AG08395 (cell line): Measurements from ENCODE around the gene NBAS.

Experiments used
- DNase-seq: peaks from one replicate; pipeline ENCODE4 v3.0.0; 2012; ENCODE audit warnings: mixed read lengths, low spot score

NBAS gene

GRCh38 chr2:15560988-15561573, at the start of gene NBAS:
Gene NBAS (minus strand): TSS chr2:15561334. CDS start chr2:15561304, 30 bp downstream.
- peak; percentile 92 for DNase-seq

GRCh38 chr2:15610430-15610952, 49.4 kb upstream of the NBAS start:
- DNase-seq: no peak

DNA sequence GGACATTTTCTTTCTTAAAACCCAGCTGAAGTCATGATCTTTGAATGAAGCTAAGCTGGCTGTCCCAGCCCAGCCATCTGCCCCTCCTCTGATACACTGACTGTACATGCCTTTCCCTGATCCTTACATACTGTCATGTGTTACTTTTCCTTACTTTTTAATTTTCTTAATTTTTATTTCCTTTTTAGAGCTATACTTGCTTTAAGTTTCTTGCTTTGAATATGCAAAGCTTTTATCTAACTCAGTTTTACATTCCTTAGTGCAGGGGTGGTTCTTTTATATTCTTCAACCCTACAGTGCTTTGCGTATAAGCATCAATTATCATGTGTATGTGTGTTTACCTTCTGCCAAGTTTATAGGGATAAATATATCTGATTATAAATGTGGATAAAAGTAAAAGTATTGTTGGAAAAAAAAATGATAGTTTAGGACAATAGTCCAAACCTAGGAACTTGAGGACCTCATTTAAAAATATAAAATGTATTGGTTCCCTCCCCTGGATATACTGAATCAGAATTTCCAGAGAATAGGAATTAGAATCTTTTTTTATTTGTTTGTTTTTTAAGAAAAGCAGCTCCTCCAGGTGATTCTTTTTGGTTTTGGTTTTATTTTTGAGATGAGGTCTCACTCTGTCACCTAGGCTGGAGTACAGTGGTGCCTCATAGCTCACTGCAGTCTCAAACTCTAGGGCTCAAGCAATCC, 48.4 kb upstream of the NBAS start:
- DNase-seq: no peak

DNA sequence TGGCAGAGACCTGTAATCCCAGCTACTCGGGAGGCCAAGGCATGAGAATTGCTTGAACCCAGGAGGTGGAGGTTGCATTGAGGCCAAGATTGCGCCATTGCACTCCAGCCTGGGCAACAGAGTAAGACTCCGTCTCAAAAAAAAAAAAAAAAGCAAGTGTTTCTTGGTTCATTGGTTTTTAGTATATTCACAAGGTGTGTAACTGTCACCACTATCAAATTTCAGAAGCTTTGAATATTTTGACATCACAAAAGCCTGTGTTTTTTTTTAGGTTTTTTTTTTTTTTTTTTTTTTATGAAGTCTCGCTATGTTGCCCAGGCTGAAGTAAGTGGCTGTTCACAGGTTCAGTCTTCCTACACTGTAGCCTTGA, 47.2 kb upstream of the NBAS start:
- DNase-seq: no peak

- DNase-seq: no peak
Measured at GRCh38 chr2:15607709-15608391, 46.7 kb upstream of the NBAS start.

DNA sequence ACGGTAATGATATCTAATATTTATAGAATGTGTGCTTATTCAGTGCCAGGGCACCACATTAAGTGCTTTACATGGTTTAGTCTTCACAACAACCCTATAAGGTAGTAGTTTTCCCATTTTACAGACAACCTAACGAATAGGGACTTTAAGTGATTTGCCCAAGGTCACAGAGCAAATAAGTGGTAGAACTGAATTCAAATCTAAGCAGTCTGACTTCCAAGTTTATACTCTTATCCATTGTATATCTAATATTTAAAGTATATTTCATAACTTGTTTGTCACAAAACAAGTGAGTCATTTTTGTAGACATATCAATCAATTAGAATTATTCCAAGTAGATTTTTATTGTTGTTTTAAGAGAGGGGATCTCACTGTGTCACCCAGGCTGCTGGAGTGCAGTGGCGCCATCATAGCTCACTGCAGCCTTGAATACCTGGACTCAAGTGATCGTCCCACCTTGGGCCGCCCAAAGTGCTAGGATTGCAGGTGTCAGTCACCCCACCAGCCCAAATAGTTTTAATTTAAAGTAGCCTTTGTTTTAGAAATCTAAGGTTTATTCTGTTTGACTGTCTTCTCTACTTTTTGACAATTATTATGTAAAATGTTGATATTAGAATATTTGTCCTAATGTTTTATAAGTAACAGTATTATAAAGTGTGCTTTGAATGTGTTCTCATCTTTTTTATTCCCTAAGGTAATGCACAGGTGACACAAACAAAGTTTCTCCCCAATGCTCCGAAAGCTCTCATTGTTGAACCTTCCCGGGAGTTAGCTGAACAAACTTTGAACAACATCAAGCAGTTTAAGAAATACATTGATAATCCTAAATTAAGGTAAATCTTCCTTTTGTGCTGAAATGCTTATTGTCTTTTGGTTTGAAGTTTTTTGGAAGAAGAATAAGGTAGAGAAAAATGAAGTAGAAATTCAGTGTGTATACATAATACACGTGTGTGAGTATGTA, 45.6 kb upstream of the NBAS start:
- no peak for DNase-seq

DNA sequence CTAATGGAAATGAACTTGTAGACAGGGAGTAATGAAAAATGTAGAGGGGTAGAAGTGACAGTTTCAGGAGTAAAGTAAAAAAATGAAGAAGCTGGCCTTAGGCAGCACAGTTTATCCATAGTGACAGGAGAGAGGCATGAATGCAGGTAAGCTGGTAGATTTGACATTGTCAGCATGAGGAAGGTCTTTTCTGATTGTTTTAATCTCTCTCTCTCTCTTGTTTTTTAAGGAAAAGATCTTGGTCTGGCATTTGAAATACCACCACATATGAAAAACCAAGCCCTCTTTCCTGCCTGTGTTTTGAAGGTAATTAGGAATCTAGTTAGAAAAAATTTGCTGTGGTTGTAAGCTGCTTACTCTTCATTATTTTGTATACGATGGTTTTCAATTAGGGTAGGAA, 44.6 kb upstream of the NBAS start:
- no peak for DNase-seq

DNA sequence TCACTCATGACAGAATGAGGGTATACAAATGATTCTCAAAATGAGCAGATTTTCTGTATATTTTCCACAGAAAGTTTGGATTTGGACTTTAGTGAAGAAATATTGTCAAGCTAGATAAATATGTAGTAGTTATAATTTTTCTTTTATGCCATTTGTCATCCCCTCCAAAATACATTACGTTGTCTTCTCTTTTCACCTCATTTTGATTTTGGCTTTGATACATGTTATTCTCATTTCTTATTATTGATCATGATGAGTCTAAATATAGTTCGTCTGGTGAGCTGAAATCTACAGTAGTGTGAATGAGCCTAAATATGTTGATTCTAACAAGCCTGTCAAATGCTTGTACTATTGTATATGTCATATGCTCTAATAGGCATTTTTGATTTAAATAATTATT, 42.8 kb upstream of the NBAS start:
- DNase-seq: no peak

DNA sequence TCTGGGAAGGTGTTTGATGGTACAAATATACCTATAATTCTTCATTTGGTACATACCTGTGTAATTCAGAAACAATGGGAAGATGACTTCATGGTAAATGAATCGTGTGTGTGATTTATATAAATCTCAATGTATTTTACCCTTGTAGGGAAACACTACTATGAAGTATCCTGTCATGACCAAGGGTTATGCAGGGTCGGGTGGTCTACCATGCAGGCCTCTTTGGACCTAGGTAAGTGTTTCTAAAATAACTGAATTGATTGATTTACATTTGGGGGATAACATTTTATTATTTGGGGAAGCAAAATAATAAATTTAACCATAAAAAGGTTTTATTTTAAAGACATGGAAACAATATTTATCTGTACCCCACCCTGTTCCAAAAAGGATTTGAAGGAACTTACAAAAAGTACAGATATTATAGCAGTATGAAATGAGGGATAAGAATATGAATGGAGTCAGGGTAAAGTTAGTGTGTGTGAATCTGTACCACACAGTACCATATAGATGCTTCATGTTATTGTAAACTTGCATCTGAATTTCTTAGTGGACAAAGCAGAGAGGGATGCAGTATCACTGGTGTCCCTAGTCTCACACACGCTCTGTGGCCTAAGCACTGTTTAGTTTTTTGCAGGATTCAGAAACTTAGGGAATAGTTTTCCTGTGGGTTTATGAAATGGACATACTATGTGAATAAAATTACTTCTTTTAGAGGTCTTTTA, 42.1 kb upstream of the NBAS start:
- DNase-seq: no peak

DNA sequence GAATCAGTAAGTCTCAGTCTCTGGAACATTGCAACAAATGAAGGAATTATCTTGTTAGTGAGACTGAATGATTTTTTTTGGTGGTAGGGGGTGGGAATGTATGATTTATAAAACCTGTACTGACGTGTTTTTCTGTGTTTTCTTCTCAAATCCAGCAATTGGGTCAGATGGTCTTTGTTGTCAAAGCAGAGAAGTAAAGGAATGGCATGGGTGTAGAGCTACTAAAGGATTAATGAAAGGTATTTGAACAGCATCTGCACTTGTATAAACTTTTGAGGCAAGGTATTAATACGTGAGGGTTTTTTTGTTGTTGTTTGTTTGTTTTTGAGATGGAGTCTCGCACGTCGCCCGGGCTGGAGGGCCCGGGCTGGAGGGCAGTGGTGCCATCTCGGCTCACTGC, 41.3 kb upstream of the NBAS start:
- no peak for DNase-seq

DNA sequence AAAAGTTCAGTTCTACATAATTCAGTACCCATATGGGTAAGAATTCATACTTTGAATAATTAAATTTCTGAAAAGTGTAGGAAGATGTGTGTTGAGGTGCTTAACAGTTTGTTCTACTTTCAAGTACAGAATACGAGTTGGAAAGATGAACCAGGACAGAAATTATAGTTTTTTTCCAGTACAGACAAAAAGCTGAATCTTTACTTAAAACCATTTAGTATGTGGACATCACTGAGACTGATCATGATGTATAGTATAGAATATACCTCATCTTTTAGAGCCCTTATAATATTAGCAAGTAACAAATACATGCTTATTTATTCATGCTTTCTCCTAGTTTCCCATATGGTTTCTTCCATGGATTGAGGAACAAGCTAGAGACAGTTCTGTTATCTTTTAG, 40.5 kb upstream of the NBAS start:
- DNase-seq: no peak

DNA sequence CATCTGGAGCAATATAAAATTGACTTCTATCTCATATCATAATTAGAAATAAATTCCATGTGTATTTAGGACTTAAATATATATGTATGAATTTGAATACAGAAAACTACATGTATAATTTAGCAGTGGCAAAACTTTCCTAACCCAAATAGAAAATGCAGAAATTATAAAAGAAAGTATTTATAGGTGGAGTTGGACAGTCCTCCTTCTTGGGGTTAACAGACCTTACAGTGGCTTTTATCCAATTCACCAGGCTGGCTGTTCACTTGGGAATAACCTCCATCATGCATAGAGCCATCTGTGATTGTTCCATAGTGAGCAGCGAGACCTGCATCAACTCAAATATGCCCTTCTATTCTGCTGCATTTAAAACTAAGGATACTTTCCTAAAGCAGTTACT, 38.9 kb upstream of the NBAS start:
- DNase-seq: no peak

- DNase-seq: no peak
Measured at GRCh38 chr2:15596968-15597367, 35.8 kb upstream of the NBAS start.

DNA sequence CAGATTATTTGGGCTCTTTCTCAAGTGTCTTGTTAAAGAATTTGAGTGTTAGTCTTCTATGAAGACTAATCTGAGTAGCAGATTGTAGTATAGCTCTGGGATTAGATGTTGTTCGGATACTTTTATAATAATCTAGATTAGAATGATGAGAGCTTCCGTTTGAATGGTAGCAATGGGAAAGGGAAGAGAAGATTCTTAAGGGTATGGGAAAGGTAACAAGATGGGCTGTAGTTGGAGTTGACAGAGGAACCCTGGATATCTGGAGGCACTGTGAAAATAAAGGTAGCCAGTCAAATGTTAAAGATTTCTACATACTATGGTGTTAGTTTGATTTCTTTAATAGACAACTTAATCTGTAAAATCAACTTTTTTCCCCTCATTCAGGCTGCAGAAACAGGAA, 35.2 kb upstream of the NBAS start:
- DNase-seq: no peak

DNA sequence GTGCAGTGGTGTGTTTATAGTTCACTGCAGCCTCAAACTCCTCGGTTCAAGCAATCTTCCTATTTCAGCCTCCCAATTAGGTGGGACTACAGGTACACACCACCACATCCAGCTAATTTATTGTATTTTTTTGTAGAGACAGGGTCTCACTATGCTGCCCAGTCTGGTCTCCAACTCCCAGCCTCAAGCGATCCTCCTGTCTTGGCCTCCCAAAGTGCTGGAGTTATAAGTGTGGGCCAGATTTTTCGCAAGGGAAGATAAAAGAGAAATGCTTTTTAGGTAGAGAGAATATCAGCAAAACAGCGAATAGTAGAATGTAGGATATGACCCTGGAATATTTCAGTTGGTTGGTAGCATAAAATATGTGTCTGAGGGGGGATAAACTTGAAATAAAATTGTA, 34.8 kb upstream of the NBAS start:
- no peak for DNase-seq

DNA sequence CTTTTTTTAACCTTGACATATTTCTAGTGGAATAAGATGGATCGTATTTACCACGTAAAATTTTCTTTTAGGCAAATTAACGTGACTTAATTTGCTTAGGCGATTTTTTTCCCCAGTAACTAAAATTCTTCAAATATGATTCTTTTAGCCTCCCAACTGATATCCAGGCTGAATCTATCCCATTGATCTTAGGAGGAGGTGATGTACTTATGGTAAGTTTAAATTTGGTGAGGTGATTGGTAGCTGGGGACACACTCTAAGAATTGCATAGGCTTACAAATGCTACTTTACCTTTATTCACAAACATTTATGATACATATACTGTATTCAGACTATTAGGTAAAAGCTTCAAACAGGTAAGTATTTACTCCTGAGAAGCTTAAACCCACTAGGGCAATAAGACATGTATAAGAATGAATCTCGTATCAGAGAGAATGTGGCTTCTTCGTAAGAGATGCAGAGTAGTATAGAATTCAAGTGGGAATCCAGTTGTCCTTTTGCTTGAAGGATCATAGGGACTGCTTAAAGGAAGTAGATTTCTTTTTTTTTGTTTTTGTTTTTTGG, 34.3 kb upstream of the NBAS start:
- no peak for DNase-seq

DNA sequence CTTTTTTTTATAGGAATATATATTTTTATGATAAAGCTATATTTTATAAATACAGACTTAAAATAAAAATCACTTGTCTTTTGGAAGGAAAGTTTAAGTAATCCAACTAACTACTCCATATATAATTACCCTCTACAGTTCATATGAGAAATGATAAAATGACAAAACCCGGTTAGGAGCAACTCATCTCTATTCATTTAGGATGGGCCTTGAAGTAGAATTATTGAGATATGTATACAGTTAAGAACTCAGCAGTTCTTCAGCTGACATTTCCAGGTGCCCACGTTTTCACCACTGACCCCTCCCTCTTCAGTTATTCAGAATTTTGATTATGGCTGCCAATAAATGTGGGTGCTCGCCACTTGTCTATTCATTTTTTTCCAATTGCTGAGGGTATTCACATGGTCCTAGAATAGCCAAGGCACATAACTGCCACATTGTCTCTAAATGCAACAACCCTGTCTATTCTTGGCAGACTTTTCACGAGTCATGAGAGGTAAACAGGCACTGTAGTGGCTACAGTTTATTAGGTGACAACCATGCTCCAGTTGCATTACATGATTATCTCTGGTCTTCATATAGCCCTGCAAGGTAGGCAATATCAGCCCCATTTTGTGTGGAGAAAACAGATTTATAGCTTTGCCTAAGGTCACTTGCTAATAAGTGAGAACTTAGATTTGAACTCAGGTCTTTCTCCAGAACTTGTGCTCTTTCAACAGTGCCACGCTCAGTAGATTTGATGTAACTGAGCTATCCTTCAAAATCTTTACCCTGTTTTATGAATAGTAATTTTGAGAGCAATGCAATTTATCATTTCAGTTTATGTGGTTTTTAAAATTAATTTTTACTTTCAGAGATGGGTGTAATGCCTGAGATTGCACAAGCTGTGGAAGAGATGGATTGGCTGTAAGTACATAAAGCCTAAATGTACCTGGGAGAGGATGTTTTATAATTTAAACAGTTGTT, 33.4 kb upstream of the NBAS start:
- no peak for DNase-seq

DNA sequence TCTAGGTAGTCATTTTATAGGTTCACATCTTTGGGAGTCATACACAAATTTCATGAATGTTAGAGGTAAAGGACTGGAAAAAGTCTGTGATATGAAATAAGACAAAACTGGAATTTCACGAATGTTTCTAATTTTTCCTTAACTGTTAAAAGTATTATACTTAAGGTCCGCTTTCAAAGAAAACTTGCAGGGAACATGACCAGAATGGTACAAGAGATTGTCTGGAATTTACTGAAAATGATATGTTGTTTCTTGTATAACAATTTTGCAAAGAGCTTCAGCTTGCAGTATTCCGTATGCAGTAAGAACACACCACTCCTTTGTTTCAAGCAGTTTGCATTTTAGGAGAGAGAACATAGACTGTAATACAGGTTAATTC, 32.2 kb upstream of the NBAS start:
- no peak for DNase-seq

DNA sequence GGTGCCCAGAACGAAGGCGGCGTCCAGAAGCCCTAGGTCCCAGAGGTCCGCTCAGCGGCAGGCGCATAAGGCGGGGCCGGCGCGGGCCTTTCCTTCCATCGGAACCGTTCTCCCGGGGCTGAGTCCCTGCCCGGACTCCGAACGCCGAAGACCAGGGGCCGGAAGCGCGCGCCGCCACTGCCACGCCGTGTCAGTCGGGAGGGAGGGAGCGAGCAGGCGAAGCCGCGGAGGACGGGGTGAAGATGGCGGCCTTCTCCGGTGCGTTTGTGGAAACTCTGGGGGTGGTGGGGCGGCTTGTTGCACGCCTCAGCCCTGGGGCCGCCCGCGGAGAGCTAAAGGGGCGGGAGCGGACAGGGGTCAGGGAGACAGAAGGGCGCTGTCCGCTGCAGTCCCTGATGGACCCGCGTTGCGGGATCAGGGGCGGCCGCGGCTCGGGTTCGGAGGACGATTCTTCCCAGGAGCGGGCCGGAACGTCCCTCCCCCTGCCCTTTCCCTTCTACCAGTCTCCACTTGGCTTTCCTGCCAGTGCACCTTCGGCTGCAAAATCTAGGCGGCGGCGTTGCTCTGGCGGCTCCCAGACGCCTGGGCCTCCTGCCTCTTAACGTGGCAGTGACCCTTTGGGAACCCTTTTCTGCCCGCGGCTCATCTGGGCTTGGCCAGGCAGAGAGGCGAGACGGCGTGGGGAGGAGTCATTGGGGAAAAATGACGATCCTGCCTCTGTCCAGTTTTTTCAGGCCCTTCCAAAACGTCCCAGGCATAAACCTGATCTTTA, 30.7 kb upstream of the NBAS start, which contains the start of gene DDX1:
DDX1 (plus strand) TSS at position 177 of the 772 bp plus-strand sequence; CDS start at position 243, 66 bp downstream.
- DNase-seq: peak; percentile 89
